ENCODE results near the gene INPP1. TPM values are rescaled to one million over a fixed set of nuclear protein-coding genes. Genes with fewer than 3 reads are reported as not detected.

Gene INPP1
- total and polyA plus RNA-seq, 2 of the 8 experiments (the other 6 are each of a cell fraction or from before 2014, with no cell fraction given), result 0.88 to 3.0 TPM

- Histone ChIP-seq H3K36me3 (ENCODE audit: control insufficient read depth in 2 of 4, insufficient read depth in 4 of 4, low read length in 3 of 4) (no peaks in the 10 kb centered on the region), H3K27ac (ENCODE audit: low read depth, low read length) (no peak overlapping the region), H2AFZ (ENCODE audit: low read length) (peak overlapping the region; percentile 75), H4K20me1 (replicated peaks in 1 of 2; ENCODE audit: control insufficient read depth in 1 of 2, insufficient read depth in 2 of 2, low read length in 2 of 2) (no peaks in the 10 kb centered on the region), H3K79me1 (ENCODE audit: low read depth, low read length) (no peaks in the 10 kb centered on the region), H3K23me2 (ENCODE audit: low read depth, low read length) (peaks cover 5% of the 10 kb centered on the region; the same call in 1 of the 2 replicates), H3K79me2 (ENCODE audit: control insufficient read depth in 1 of 2, insufficient read depth in 2 of 2, low read length in 2 of 2) (no peaks in the 10 kb centered on the region), H2BK15ac (ENCODE audit: low read length) (no peak overlapping the region), H3K4me3 (ENCODE audit: extremely low read depth in 1 of 4, insufficient read depth in 2 of 4, low read depth in 3 of 4, low read length in 4 of 4) (no peak overlapping the region), H2BK120ac (replicated peaks; ENCODE audit: low read depth, low read length) (no peak overlapping the region), H2BK12ac (ENCODE audit: low read depth, low read length) (0 out of 2 replicates have a peak overlapping the region, but pooled peaks have one; percentile 20), H3K56ac (replicated peaks; ENCODE audit: insufficient read length, low read depth, low read length) (no peak overlapping the region), H3K9ac (replicated peaks in 1 of 4; ENCODE audit: extremely low read depth in 1 of 4, low read depth in 3 of 4, low read length in 3 of 4) (peak overlapping the region in 1 of 4 experiments; percentile 2; a peak in 1 of 7 replicates), H3K4me2 (ENCODE audit: insufficient read depth in 1 of 2, low read depth in 2 of 2, low read length in 2 of 2) (peak overlapping the region; percentile 9 to 66; a peak in 2 of 4 replicates), H3K27me3 (replicated peaks in 1 of 4; ENCODE audit: control insufficient read depth in 3 of 4, extremely low read depth in 1 of 4, insufficient read depth in 3 of 4, low read length in 3 of 4) (peaks cover 0 to 12% (median 10%) of the 10 kb centered on the region in 4 experiments; a peak in 6 of 7 replicates), H3K14ac (ENCODE audit: insufficient read length) (no peak overlapping the region), H3K4ac (replicated peaks; ENCODE audit: insufficient read length, low read depth, low read length) (no peak overlapping the region), H3K4me1 (replicated peaks in 1 of 4; ENCODE audit: control insufficient read depth in 3 of 4, insufficient read depth in 4 of 4, low read length in 3 of 4) (peaks cover 5 to 11% (median 8%) of the 10 kb centered on the region in 4 experiments), H3K9me3 (ENCODE audit: insufficient read depth in 2 of 2, low read depth in 1 of 2, low read length in 1 of 2) (no peaks in the 10 kb centered on the region), H3K23ac (ENCODE audit: insufficient read length) (no peak overlapping the region), H2BK20ac (ENCODE audit: low read length) (peak overlapping the region; percentile 19; the same call in 1 of the 2 replicates), H2AK5ac (ENCODE audit: low read depth, low read length) (peak overlapping the region; percentile 26; the same call in 1 of the 2 replicates), H3K18ac (ENCODE audit: extremely low read depth, low read length) (peak overlapping the region; percentile 3; the same call in 1 of the 2 replicates), H2BK5ac (ENCODE audit: low read depth, low read length) (0 out of 2 replicates have a peak overlapping the region, but pooled peaks have one; percentile 15), H4K5ac (ENCODE audit: insufficient read length, low read depth, low read length) (no peak overlapping the region), H4K8ac (ENCODE audit: extremely low read depth, insufficient read depth, low read length) (no peak overlapping the region), H4K91ac (replicated peaks; ENCODE audit: insufficient read length, low read length) (no peak overlapping the region)
- 88% methylated on average over 4 of the region's 4 CpGs; no CpG with 5 or more reads in 1 of the 2 experiments for WGBS, 2 experiments (ENCODE audit: extremely low coverage in 1 of 2, insufficient coverage in 1 of 2, insufficient read length in 1 of 2, insufficient replicate concordance in 2 of 2, low coverage in 1 of 2, low lambda C conversion rate in 2 of 2, missing lambda C conversion rate in 1 of 2)
- no peak for FAIRE-seq
- DNase-seq (ENCODE audit: low read depth in 1 of 2, low spot score in 2 of 2), result no peak
- POLR2A ChIA-PET (ENCODE audit: partially characterized antibody), result no interaction called here
- CTCF ChIA-PET (ENCODE audit: partially characterized antibody), result interaction anchor here (0.6 kb wide), 1 partner anchor 1607 kb away, joined by 3 read pairs; no protein-coding TSS in a partner anchor
- TF ChIP-seq HDAC6 (IDR thresholded peaks at IDR 0.05; ENCODE audit: low read depth, low read length), result no peak
- TF ChIP-seq CBX5 (IDR thresholded peaks at IDR 0.05; ENCODE audit: low read depth, low read length), result no peak
- no peak for TF ChIP-seq GTF2F1 (IDR thresholded peaks at IDR 0.05; ENCODE audit: borderline replicate concordance, low read depth, low read length)
Observed at GRCh38 chr2:190413421-190413820, 70.0 kb downstream of the INPP1 start.

All from H1 (cell line).